GM12801 (cell line): Measurements from ENCODE around the gene TSHZ2.

ENCODE experiments used
- CTCF ChIP-seq: IDR thresholded peaks from one replicate; pipeline ENCODE4 v1.5.1; 2011; ENCODE audit warnings: control low read depth; ENCODE audit not compliant: insufficient read length; ENCODE audit errors: extremely low read depth

Gene TSHZ2

GRCh38 chr20:53463101-53463972 is 491.2 kb downstream of the TSHZ2 start:
- TF ChIP-seq CTCF, result no peak

- TF ChIP-seq CTCF, result no peak
Observed at GRCh38 chr20:53466279-53466678, 494.1 kb downstream of the TSHZ2 start.

- TF ChIP-seq CTCF, result no peak
Observed at GRCh38 chr20:53468587-53468986, 496.4 kb downstream of the TSHZ2 start.

- TF ChIP-seq CTCF, result no peak
Observed at GRCh38 chr20:53480913-53481312, 508.8 kb downstream of the TSHZ2 start.

- no peak for TF ChIP-seq CTCF
Observed at GRCh38 chr20:53487461-53488200, 515.5 kb downstream of the TSHZ2 start.

- TF ChIP-seq CTCF, result no peak
Observed at GRCh38 chr20:53488775-53489272, 516.7 kb downstream of the TSHZ2 start.

GRCh38 chr20:53489528-53489927 is 517.4 kb downstream of the TSHZ2 start:
- TF ChIP-seq CTCF, result no peak
